ENCODE results near the gene SLC30A7. TPM values are rescaled to one million over a fixed set of nuclear protein-coding genes. Genes with fewer than 3 reads are reported as not detected.

The SLC30A7 gene
- total RNA-seq, 1 donor from 2014 or later, result 56.6 TPM

GRCh38 chr1:100927276-100927675, 31.4 kb downstream of the SLC30A7 start:
- H3K36me3 Mint-ChIP-seq (ENCODE audit: low read depth, unreplicated experiment), result peaks cover 13% of the 10 kb centered on the region
- Histone ChIP-seq H3K9ac (ENCODE audit: low read length) (no peak overlapping the region), H3K4me3 (ENCODE audit: insufficient read depth, low read depth, low read length) (no peak overlapping the region), H3K36me3 (ENCODE audit: insufficient read depth, low read length) (peaks cover 18% of the 10 kb centered on the region), H4K20me1 (ENCODE audit: insufficient read depth, low read length) (peaks cover 15% of the 10 kb centered on the region), H2AFZ (ENCODE audit: low read depth, low read length) (no peak overlapping the region), H3K79me2 (ENCODE audit: insufficient read depth, low read length) (no peaks in the 10 kb centered on the region), H3K27ac (ENCODE audit: low read depth, low read length) (no peak overlapping the region), H3K9me3 (ENCODE audit: insufficient read depth, low read depth, low read length) (no peaks in the 10 kb centered on the region), H3K4me1 (ENCODE audit: insufficient read depth, low read length) (peaks cover 3% of the 10 kb centered on the region), H3K27me3 (ENCODE audit: insufficient read depth, low read length) (no peaks in the 10 kb centered on the region), H3K4me2 (ENCODE audit: low read length) (no peak overlapping the region)
- no peak for DNase-seq (ENCODE audit: low read depth)
- TF ChIP-seq, protein P1, sequence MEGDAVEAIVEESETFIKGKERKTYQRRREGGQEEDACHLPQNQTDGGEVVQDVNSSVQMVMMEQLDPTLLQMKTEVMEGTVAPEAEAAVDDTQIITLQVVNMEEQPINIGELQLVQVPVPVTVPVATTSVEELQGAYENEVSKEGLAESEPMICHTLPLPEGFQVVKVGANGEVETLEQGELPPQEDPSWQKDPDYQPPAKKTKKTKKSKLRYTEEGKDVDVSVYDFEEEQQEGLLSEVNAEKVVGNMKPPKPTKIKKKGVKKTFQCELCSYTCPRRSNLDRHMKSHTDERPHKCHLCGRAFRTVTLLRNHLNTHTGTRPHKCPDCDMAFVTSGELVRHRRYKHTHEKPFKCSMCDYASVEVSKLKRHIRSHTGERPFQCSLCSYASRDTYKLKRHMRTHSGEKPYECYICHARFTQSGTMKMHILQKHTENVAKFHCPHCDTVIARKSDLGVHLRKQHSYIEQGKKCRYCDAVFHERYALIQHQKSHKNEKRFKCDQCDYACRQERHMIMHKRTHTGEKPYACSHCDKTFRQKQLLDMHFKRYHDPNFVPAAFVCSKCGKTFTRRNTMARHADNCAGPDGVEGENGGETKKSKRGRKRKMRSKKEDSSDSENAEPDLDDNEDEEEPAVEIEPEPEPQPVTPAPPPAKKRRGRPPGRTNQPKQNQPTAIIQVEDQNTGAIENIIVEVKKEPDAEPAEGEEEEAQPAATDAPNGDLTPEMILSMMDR (IDR thresholded peaks at IDR 0.05; ENCODE audit: insufficient read depth, low read depth, low read length), result no peak
- TF ChIP-seq EZH2 (IDR thresholded peaks at IDR 0.05; ENCODE audit: insufficient read depth, low read length), result no peak
- no peak for FAIRE-seq
- peaks cover 4% of the 10 kb centered on the region for H3K4me1 Mint-ChIP-seq (ENCODE audit: low read depth, unreplicated experiment)
- no peak overlapping the region for H3K27ac Mint-ChIP-seq (ENCODE audit: unreplicated experiment)
- H3K27me3 Mint-ChIP-seq (ENCODE audit: low read depth, unreplicated experiment), result no peaks in the 10 kb centered on the region
- no peak overlapping the region for H3K4me3 Mint-ChIP-seq (ENCODE audit: unreplicated experiment)
- peaks cover 5% of the 10 kb centered on the region for H3K9me3 Mint-ChIP-seq (ENCODE audit: unreplicated experiment)

GRCh38 chr1:100928128-100928527, 32.2 kb downstream of the SLC30A7 start:
- H3K9ac ChIP-seq (ENCODE audit: low read length), result no peak overlapping the region
- H3K79me2 ChIP-seq (ENCODE audit: insufficient read depth, low read length), result no peaks in the 10 kb centered on the region
- DNase-seq (ENCODE audit: low read depth) (no peak), FAIRE-seq (no peak)
- peaks cover 14% of the 10 kb centered on the region for H3K36me3 ChIP-seq (ENCODE audit: insufficient read depth, low read length)
- no peaks in the 10 kb centered on the region for H3K27me3 ChIP-seq (ENCODE audit: insufficient read depth, low read length)
- no peak overlapping the region for H3K27ac ChIP-seq (ENCODE audit: low read depth, low read length)
- TF ChIP-seq, protein P1 (IDR thresholded peaks at IDR 0.05; ENCODE audit: insufficient read depth, low read depth, low read length), result no peak
- TF ChIP-seq EZH2 (IDR thresholded peaks at IDR 0.05; ENCODE audit: insufficient read depth, low read length), result no peak
- H3K4me3 Mint-ChIP-seq (ENCODE audit: unreplicated experiment), result no peak overlapping the region
- H3K36me3 Mint-ChIP-seq (ENCODE audit: low read depth, unreplicated experiment), result peaks cover 16% of the 10 kb centered on the region
- H4K20me1 ChIP-seq (ENCODE audit: insufficient read depth, low read length), result peaks cover 15% of the 10 kb centered on the region
- H3K27me3 Mint-ChIP-seq (ENCODE audit: low read depth, unreplicated experiment), result no peaks in the 10 kb centered on the region
- peaks cover 5% of the 10 kb centered on the region for H3K9me3 Mint-ChIP-seq (ENCODE audit: unreplicated experiment)
- H3K4me2 ChIP-seq (ENCODE audit: low read length), result no peak overlapping the region
- peaks cover 4% of the 10 kb centered on the region for H3K4me1 Mint-ChIP-seq (ENCODE audit: low read depth, unreplicated experiment)
- H3K27ac Mint-ChIP-seq (ENCODE audit: unreplicated experiment), result no peak overlapping the region
- H3K4me3 ChIP-seq (ENCODE audit: insufficient read depth, low read depth, low read length), result no peak overlapping the region
- H3K9me3 ChIP-seq (ENCODE audit: insufficient read depth, low read depth, low read length), result no peaks in the 10 kb centered on the region
- no peak overlapping the region for H2AFZ ChIP-seq (ENCODE audit: low read depth, low read length)
- H3K4me1 ChIP-seq (ENCODE audit: insufficient read depth, low read length), result peaks cover 3% of the 10 kb centered on the region

- no peaks in the 10 kb centered on the region for H3K4me1 ChIP-seq (ENCODE audit: insufficient read depth, low read length)
- H3K36me3 ChIP-seq (ENCODE audit: insufficient read depth, low read length), result peaks cover 8% of the 10 kb centered on the region
- H2AFZ ChIP-seq (ENCODE audit: low read depth, low read length), result no peak overlapping the region
- no peak overlapping the region for H3K27ac ChIP-seq (ENCODE audit: low read depth, low read length)
- H3K79me2 ChIP-seq (ENCODE audit: insufficient read depth, low read length), result no peaks in the 10 kb centered on the region
- Mint-ChIP-seq H3K36me3 (ENCODE audit: low read depth, unreplicated experiment) (peaks cover 16% of the 10 kb centered on the region), H3K9me3 (ENCODE audit: unreplicated experiment) (peaks cover 3% of the 10 kb centered on the region), H3K4me1 (ENCODE audit: low read depth, unreplicated experiment) (no peaks in the 10 kb centered on the region), H3K27ac (ENCODE audit: unreplicated experiment) (no peak overlapping the region), H3K27me3 (ENCODE audit: low read depth, unreplicated experiment) (no peaks in the 10 kb centered on the region), H3K4me3 (ENCODE audit: unreplicated experiment) (no peak overlapping the region)
- no peak overlapping the region for H3K4me3 ChIP-seq (ENCODE audit: insufficient read depth, low read depth, low read length)
- H3K4me2 ChIP-seq (ENCODE audit: low read length), result no peak overlapping the region
- DNase-seq (ENCODE audit: low read depth) (no peak), FAIRE-seq (no peak)
- peaks cover 9% of the 10 kb centered on the region for H4K20me1 ChIP-seq (ENCODE audit: insufficient read depth, low read length)
- no peaks in the 10 kb centered on the region for H3K9me3 ChIP-seq (ENCODE audit: insufficient read depth, low read depth, low read length)
- no peaks in the 10 kb centered on the region for H3K27me3 ChIP-seq (ENCODE audit: insufficient read depth, low read length)
- TF ChIP-seq, protein P1 (IDR thresholded peaks at IDR 0.05; ENCODE audit: insufficient read depth, low read depth, low read length), result no peak
- TF ChIP-seq EZH2 (IDR thresholded peaks at IDR 0.05; ENCODE audit: insufficient read depth, low read length), result no peak
- no peak overlapping the region for H3K9ac ChIP-seq (ENCODE audit: low read length)
Measured at GRCh38 chr1:100930494-100930893, 34.6 kb downstream of the SLC30A7 start.
